H1 (cell line): ENCODE data around the gene RGN. TPM values are rescaled to one million over a fixed set of nuclear protein-coding genes. Genes with fewer than 3 reads are reported as not detected.

ENCODE experiments used
- ASH2L ChIP-seq: fragments of 200-600, 300-600 bp; sonication (generic); IDR thresholded peaks from one replicate; pipeline ENCODE4 v1.7.1; 2017; ENCODE audit warnings: low read length
- BCL11A ChIP-seq, 2 experiments: IDR thresholded peaks; one replicate each; pipeline ENCODE4 v1.6.1; 2011; ENCODE audit warnings: low read depth in 2 of 2, low read length in 2 of 2, mild to moderate bottlenecking in 2 of 2
- BRCA1 ChIP-seq: IDR thresholded peaks from 2 replicates; pipeline ENCODE4 v1.6.1; 2012; ENCODE audit warnings: low read depth, low read length, improper control_type of control experiment
- KDM4A ChIP-seq: IDR thresholded peaks from one replicate; pipeline ENCODE4 v1.7.1; 2012; ENCODE audit warnings: low read depth, mild to moderate bottlenecking, moderate library complexity, low read length, inconsistent platforms; ENCODE audit not compliant: severe bottlenecking
- MAX ChIP-seq: IDR thresholded peaks from 2 replicates; pipeline ENCODE4 v1.6.1; 2012; ENCODE audit warnings: inconsistent platforms
- SIX5 ChIP-seq: IDR thresholded peaks from 2 replicates; pipeline ENCODE4 v1.6.1; 2011; ENCODE audit warnings: mild to moderate bottlenecking, low read depth, low read length
- SP1 ChIP-seq: IDR thresholded peaks from 2 replicates; pipeline ENCODE4 v1.6.1; 2011; ENCODE audit warnings: low read depth, low read length
- SUZ12 ChIP-seq: fragments of 200-600 bp; sonication (generic); IDR thresholded peaks from 2 replicates; pipeline ENCODE4 v1.6.1; 2012; ENCODE audit warnings: mild to moderate bottlenecking, inconsistent platforms, low read length, moderate library complexity, mixed read lengths
- TCF12 ChIP-seq: IDR thresholded peaks from 2 replicates; pipeline ENCODE4 v1.6.1; 2011; ENCODE audit warnings: low read depth, mild to moderate bottlenecking, low read length
- polyA plus RNA-seq, 7 experiments: library from polyadenylated mRNA; depleted of rRNA in 3 of 7; stranded (reverse) in 5 of 7; unstranded in 2 of 7; fragments of >200 nt in 5 of 7; fragments of 200-250 nt in 2 of 7; gene quantifications; 1 replicate in 5 of 7; 2 replicates in 1 of 7; 4 replicates in 1 of 7; pipeline versions ENCODE4 v1.2.1 to v1.2.3, GENCODE V29; 2011 to 2013; ENCODE audit warnings: missing spikeins in 2 of 7, mixed read lengths in 2 of 7
- total RNA-seq: library from RNA; stranded (reverse); fragmentation: NEBNext Ultra II Directional; extraction: Animal tissue kit (Norgen Biotek cat#: 25700); gene quantifications from 2 replicates; pipeline ENCODE4 v1.2.1, GENCODE V29; 2021
- TF ChIP-seq, protein P1 (sequence below): fragments of 300-600 bp; sonication (generic); IDR thresholded peaks from 2 replicates; pipeline ENCODE4 v1.7.1; 2012; ENCODE audit warnings: low read length, moderate library complexity, mild to moderate bottlenecking, inconsistent platforms; ENCODE audit not compliant: insufficient replicate concordance
- TF ChIP-seq, protein P2 (sequence below): IDR thresholded peaks from 2 replicates; pipeline ENCODE4 v1.6.1; 2011; ENCODE audit warnings: low read length, improper control_type of control experiment

Gene RGN
- total and polyA plus RNA-seq, 2 of the 8 experiments (the other 6 are each of a cell fraction or from before 2014, with no cell fraction given) = 0.32 to 3.1 TPM

DNA sequence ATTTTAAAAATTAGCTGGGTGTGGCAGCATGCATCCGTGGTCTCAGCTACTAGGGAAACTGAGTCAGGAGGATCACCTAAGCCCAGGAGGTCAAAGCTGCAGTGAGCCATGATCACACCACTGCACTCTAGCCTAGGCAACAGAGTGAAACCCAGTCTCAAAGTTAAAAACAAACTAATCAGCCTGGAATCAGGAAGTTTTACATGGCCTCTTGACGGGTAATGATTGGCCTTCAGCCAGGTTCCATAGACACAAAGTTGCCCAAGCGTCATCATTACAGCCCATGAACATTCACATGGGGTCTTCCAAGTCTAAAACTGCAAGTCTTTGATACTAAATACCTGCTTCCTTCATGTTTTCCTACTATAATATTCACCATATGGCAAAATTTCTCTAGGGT, 10.0 kb upstream of the RGN start (continued):
- TF ChIP-seq, protein P1, sequence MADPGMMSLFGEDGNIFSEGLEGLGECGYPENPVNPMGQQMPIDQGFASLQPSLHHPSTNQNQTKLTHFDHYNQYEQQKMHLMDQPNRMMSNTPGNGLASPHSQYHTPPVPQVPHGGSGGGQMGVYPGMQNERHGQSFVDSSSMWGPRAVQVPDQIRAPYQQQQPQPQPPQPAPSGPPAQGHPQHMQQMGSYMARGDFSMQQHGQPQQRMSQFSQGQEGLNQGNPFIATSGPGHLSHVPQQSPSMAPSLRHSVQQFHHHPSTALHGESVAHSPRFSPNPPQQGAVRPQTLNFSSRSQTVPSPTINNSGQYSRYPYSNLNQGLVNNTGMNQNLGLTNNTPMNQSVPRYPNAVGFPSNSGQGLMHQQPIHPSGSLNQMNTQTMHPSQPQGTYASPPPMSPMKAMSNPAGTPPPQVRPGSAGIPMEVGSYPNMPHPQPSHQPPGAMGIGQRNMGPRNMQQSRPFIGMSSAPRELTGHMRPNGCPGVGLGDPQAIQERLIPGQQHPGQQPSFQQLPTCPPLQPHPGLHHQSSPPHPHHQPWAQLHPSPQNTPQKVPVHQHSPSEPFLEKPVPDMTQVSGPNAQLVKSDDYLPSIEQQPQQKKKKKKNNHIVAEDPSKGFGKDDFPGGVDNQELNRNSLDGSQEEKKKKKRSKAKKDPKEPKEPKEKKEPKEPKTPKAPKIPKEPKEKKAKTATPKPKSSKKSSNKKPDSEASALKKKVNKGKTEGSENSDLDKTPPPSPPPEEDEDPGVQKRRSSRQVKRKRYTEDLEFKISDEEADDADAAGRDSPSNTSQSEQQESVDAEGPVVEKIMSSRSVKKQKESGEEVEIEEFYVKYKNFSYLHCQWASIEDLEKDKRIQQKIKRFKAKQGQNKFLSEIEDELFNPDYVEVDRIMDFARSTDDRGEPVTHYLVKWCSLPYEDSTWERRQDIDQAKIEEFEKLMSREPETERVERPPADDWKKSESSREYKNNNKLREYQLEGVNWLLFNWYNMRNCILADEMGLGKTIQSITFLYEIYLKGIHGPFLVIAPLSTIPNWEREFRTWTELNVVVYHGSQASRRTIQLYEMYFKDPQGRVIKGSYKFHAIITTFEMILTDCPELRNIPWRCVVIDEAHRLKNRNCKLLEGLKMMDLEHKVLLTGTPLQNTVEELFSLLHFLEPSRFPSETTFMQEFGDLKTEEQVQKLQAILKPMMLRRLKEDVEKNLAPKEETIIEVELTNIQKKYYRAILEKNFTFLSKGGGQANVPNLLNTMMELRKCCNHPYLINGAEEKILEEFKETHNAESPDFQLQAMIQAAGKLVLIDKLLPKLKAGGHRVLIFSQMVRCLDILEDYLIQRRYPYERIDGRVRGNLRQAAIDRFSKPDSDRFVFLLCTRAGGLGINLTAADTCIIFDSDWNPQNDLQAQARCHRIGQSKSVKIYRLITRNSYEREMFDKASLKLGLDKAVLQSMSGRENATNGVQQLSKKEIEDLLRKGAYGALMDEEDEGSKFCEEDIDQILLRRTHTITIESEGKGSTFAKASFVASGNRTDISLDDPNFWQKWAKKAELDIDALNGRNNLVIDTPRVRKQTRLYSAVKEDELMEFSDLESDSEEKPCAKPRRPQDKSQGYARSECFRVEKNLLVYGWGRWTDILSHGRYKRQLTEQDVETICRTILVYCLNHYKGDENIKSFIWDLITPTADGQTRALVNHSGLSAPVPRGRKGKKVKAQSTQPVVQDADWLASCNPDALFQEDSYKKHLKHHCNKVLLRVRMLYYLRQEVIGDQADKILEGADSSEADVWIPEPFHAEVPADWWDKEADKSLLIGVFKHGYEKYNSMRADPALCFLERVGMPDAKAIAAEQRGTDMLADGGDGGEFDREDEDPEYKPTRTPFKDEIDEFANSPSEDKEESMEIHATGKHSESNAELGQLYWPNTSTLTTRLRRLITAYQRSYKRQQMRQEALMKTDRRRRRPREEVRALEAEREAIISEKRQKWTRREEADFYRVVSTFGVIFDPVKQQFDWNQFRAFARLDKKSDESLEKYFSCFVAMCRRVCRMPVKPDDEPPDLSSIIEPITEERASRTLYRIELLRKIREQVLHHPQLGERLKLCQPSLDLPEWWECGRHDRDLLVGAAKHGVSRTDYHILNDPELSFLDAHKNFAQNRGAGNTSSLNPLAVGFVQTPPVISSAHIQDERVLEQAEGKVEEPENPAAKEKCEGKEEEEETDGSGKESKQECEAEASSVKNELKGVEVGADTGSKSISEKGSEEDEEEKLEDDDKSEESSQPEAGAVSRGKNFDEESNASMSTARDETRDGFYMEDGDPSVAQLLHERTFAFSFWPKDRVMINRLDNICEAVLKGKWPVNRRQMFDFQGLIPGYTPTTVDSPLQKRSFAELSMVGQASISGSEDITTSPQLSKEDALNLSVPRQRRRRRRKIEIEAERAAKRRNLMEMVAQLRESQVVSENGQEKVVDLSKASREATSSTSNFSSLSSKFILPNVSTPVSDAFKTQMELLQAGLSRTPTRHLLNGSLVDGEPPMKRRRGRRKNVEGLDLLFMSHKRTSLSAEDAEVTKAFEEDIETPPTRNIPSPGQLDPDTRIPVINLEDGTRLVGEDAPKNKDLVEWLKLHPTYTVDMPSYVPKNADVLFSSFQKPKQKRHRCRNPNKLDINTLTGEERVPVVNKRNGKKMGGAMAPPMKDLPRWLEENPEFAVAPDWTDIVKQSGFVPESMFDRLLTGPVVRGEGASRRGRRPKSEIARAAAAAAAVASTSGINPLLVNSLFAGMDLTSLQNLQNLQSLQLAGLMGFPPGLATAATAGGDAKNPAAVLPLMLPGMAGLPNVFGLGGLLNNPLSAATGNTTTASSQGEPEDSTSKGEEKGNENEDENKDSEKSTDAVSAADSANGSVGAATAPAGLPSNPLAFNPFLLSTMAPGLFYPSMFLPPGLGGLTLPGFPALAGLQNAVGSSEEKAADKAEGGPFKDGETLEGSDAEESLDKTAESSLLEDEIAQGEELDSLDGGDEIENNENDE = no peak
- TF ChIP-seq SUZ12 (no peak), MAX (no peak), BRCA1 (no peak), SP1 (no peak), SIX5 (no peak), ASH2L (no peak), BCL11A (IDR thresholded peaks at IDR 0.05; ENCODE audit: low read depth in 2 of 2, low read length in 2 of 2) (no peak), KDM4A (no peak), TCF12 (no peak)
- TF ChIP-seq, protein P2, sequence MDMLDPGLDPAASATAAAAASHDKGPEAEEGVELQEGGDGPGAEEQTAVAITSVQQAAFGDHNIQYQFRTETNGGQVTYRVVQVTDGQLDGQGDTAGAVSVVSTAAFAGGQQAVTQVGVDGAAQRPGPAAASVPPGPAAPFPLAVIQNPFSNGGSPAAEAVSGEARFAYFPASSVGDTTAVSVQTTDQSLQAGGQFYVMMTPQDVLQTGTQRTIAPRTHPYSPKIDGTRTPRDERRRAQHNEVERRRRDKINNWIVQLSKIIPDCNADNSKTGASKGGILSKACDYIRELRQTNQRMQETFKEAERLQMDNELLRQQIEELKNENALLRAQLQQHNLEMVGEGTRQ = no peak
